GM10266 (cell line): Measurements from ENCODE around the gene FEN1.

Experiments
- DNase-seq: peaks from one replicate; pipeline ENCODE4 v3.0.0; 2012; ENCODE audit errors: extremely low spot score
- CTCF ChIP-seq: IDR thresholded peaks from 2 replicates; pipeline ENCODE4 v1.5.1; 2012; ENCODE audit warnings: mild to moderate bottlenecking, low read depth; ENCODE audit not compliant: control insufficient read depth, insufficient read depth; ENCODE audit errors: missing control alignments

The FEN1 gene

GRCh38 chr11:61800331-61801281 is 7.9 kb downstream of the FEN1 start:
- TF ChIP-seq CTCF: no peak

GRCh38 chr11:61802605-61803004 is 9.9 kb downstream of the FEN1 start:
- no peak for TF ChIP-seq CTCF
- no peak for DNase-seq

More at GRCh38 chr11:61800331-61801281, 7.9 kb downstream of the FEN1 start:
- DNase-seq: no peak

DNA sequence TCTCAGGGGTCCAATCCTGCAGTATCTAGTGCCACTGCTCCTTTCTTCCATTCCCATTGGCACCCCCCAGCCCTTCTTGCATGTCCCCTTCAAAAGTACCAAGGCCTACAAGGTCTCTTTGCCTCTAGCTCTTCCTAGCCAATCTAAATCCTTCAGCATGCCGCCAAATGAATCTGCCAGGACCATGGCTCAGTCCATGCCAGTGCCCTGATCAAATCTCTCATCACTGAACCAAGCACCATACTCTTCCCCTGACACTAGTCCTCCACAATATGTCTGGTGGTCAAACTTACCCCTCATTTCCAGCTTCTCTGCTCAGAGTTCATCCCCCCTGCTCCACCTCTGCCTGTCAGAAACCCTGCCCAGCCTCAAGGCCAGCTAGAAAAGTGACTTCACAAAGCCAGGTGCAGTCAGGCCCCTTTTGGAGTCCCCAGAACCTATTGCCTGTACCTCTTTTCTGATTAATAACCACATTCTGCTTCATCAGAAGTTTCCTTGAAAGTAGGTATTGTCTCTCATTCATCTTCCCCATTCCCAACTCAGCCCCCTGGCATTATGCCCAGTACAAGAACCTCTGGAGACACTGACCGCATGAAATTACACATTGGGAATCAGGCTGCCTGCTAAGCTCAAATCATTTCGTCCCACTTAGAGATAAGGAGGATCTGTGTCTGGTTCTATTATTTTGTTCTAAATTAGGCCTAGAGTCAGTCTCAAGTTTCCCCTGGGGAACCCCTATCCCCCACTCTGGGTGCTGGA is 11.4 kb downstream of the FEN1 start:
- TF ChIP-seq CTCF: no peak
- no peak for DNase-seq

DNA sequence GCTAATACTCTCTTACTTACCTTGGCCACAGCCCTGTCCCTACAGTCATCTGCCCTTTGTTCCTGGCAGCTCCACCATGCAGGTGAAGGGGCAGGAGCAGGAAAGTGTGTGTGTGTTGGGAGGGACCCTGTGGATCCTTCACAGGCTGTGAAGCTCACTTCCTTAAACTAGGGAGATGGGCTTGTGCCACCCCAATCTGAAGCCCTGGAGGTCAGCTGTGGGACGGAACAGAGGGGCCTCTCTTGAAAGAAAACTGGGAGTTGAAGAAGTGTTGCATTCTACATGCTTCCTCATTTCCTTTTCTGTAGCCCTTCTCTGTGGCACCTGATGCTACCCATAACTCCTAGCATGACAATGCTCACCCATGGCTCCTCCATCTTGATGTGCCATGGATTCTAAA is 12.4 kb downstream of the FEN1 start:
- no peak for TF ChIP-seq CTCF

GRCh38 chr11:61806785-61807184 is 14.1 kb downstream of the FEN1 start:
- no peak for DNase-seq
- no peak for TF ChIP-seq CTCF

More for the DNA sequence above, 12.4 kb downstream of the FEN1 start:
- DNase-seq: no peak

DNA sequence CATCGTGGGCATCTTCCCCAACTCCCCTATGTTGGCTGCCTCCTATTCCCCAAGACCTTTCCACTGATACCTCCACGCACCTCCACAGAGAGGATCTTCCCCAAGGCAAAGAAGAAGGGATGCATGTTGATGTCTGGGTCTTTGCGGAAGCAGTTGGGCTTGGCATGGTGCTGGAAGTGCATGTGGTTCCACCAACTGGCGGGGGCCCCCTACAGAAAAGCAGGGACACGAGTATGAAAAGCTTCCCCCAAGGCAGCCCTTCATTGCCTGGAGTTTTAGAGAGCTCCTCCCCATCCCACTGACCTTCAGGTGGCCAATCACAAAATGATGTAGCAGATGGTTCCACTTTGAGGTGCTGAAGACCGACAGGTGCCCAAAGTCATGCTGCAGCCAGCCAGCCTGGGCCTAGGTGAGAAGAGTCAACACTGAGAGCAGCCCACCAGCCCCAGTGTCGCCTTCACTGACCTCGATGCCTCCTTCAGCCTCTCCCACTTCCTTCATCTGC is 18.0 kb downstream of the FEN1 start:
- no peak for TF ChIP-seq CTCF

More for the DNA sequence above, 18.0 kb downstream of the FEN1 start:
- DNase-seq: no peak
